Activated CD8-positive, alpha-beta memory T cell treated with anti-CD3 and anti-CD28 coated beads for 1 hour (primary cell): ENCODE results near the gene PRSS56.

Experiments used
- DNase-seq, 2 donors: peaks; one replicate each; pipeline ENCODE4 v3.0.0-alpha.2; 2020; ENCODE audit warnings: low read depth in 1 of 2; ENCODE audit errors: extremely low read depth in 1 of 2

Gene PRSS56

DNA sequence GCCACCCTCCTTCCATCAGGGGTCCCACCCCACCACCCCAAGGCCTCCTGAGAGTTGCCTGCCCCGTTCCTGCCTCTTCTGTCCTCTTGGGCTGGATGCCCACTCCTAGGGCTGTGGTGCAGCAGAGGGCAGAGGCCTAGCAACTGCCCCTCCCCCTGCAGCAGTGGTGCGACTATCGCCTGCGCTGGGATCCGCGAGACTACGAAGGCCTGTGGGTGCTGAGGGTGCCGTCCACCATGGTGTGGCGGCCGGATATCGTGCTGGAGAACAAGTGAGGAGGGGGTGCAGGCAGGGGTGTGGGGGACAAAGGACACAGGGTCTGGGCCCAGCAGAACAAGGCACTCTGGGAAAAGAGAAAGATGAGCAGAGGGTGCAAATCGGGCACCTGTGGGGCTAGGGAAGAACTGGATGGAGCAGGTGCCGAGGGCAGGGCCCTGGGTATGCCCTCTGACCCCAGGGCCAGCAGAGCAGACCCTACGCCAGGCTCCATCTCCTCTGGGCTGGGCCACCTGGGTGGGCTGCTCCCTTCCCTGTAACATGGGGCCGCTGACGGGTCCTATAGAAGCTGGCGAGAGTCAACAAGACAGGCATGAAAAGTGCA, 20.4 kb downstream of the PRSS56 start:
- no peak for DNase-seq

DNA sequence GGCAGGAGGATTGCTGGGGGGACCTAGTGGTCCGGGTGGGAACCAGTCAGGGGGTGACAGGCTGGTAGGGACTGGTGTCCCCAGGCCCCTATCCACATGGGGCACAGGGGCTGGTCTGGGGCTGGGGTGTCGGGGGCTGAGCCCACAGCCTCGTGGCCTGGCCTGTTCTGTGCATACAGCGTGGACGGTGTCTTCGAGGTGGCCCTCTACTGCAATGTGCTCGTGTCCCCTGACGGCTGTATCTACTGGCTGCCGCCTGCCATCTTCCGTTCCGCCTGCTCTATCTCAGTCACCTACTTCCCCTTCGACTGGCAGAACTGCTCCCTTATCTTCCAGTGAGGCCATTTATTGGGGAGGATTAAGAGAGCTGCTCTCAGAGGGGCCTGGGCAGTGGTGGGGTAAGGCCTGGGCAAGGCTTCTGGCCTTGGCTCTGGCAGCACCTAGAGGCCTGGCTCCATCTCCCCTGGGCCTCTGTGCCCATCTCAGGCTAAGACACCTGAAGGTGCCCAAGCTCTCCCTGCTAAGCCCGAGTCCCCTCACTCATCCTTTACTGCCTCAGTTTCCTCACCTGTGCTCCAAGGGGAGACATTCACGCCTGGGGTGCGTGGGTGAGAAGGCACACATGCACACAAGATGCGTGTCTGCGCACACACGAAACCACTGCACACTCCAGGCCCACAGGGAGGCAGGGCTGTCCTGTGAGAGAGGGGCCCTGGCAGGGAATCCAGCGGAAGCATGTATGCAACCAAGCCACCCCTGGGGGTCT, 21.2 kb downstream of the PRSS56 start:
- no peak for DNase-seq

DNA sequence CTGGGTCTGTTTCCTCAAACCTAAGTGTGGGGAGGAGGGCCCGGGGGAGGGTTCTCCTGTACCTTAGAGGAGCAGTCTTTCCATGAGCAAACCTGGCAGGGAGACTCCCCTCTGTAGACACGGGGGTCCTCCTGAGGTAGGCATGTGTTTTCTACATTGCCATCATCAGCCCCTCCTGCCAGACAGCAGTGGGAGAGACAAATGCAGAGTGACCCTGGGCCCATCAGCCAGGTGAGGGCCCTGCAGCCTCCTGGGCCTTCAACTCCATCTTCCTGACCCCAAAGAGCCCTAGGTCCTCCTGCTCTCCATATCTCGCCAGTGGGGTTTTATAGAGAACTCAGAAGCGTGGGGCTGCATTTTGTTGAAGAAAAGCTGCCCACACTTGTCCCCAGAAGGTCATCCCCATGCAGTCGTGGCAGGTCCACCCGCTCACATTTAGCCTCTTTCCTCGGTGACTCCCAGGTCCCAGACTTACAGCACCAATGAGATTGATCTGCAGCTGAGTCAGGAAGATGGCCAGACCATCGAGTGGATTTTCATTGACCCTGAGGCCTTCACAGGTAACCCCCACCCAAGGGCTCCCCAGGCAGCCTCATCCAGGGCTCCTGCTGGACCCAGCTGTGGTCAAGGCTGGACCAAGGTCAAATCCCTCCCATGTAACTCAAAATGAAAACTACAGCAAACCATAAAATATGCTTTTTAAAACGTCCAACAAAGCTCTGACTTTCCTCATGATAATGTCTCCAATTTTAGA, 21.9 kb downstream of the PRSS56 start:
- DNase-seq = no peak

DNA sequence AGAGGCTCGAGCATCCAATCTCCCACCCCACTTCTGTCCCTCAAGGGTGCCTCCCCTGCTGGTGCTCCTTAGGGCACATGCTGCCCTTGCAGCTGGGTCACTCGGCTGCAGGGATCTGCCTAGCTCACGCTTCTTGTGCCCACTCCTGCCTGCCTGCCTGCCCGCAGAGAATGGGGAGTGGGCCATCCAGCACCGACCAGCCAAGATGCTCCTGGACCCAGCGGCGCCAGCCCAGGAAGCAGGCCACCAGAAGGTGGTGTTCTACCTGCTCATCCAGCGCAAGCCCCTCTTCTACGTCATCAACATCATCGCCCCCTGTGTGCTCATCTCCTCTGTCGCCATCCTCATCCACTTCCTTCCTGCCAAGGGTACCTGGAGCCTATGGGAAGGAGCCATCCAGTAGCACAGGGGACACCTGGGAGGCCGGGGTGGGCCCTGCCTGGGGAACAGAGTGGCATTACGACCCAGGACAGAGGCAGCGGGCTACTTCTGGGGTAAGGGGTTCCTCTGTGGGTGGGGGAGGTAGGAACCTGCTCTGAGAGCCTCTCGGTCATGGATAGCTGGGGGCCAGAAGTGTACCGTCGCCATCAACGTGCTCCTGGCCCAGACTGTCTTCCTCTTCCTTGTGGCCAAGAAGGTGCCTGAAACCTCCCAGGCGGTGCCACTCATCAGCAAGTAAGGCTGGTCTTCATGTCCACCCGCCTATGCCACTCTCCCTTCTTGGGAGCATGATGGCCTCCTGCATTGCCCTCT, 22.7 kb downstream of the PRSS56 start:
- no peak for DNase-seq

DNA sequence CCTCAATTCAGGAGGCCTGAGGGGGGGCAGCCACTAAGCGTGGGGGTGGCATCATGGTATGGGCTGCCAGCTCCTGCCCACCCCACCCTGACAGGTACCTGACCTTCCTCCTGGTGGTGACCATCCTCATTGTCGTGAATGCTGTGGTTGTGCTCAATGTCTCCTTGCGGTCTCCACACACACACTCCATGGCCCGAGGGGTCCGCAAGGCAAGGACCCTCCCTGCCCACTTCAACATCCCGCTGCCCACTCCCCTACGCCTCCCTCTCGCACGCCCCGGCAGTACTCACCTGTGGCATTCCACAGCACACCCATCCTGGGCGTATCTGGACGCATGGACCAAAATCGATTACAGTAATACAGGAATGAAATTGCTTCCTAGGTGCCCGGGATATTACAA, 23.3 kb downstream of the PRSS56 start:
- DNase-seq = no peak

DNA sequence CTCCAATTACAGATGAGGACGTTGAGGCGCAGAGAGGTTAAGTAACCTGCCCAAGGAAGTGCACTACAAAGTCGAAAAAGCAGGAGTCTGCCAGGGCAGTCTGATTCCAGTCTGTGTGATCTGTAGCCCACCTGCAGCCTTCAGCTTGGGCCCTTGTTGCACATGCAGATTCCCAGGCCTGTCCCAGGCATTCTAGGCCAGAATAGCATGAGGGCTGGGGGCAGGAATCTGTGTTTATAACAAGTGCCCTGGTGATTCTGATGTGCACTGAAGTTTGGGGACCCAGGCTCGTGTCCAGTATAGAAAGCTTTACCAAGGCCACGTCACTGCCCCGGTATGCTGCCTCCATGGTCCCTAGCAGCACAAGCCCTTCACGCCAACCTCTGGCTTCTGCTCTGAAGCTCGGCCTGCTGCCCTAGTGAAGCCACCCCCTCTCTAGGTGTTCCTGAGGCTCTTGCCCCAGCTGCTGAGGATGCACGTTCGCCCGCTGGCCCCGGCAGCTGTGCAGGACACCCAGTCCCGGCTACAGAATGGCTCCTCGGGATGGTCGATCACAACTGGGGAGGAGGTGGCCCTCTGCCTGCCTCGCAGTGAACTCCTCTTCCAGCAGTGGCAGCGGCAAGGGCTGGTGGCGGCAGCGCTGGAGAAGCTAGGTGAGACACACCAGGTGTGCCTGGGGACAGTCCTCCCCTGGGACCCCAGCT, 23.9 kb downstream of the PRSS56 start:
- no peak for DNase-seq

DNA sequence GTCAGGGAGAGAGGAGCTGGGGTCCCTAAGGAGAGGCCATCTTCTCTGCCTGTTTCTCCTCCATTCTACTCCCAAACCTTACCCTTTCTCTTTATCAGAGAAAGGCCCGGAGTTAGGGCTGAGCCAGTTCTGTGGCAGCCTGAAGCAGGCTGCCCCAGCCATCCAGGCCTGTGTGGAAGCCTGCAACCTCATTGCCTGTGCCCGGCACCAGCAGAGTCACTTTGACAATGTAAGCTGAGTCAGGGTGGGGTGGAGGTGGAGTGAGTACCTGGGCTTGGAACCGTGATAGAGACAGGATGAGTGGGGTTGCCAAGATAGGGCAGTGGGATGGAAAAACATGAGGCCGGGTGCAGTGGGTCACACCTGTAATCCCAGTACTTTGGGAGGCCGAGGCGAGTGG, 24.5 kb downstream of the PRSS56 start:
- DNase-seq = no peak

DNA sequence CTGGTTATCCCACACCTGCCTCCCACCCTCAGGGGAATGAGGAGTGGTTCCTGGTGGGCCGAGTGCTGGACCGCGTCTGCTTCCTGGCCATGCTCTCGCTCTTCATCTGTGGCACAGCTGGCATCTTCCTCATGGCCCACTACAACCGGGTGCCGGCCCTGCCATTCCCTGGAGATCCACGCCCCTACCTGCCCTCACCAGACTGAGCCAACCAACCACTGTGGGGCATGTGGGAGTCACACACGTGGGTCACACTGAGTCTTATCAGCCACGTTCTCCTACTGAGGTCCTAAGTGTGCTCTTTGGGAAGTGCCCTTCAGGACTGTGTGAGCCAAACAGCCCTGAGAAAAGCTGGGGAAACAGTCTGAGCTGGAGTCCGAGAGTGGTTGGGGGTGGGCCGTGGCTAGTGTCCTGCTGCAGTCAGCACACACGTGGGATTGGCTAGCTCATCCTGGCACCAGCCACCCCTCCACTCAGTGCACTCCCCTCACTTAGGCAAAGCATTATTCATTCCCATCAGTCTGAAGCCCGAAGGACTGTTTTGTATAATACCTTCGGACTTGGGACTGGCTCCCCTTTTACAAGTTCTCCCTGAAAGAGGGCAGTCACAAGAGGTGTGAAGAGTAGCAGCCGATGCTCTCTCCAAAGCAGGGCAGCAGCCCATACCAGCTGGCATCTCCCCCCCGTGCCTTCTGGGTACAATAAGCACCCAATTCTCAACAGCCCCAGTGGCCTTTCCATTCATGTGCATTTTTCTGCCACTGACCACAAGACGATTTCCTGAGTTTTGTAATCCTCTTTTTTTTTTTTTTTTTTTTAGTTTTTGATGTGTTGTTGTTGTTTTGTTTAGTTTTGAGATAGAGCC, 25.6 kb downstream of the PRSS56 start:
- no peak for DNase-seq

DNA sequence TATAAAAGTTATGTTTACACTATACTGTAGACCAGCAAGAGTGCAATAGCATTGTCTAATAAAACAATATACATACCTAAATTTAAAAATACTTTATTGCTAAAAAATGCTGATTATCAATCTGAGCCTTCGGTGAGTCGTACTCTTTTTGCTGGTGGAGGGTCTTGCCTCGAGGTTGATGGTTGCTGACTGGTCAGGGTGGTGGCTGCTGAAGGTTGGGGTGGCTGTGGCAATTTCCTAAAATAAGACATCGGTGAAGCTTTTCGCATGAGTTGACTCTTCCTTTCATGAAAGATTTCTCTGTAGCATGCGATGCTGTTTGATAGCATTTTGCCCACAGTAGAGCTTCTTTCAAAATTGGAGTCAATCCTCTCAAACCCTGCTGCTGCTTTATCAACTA, 27.8 kb downstream of the PRSS56 start:
- DNase-seq = no peak

DNA sequence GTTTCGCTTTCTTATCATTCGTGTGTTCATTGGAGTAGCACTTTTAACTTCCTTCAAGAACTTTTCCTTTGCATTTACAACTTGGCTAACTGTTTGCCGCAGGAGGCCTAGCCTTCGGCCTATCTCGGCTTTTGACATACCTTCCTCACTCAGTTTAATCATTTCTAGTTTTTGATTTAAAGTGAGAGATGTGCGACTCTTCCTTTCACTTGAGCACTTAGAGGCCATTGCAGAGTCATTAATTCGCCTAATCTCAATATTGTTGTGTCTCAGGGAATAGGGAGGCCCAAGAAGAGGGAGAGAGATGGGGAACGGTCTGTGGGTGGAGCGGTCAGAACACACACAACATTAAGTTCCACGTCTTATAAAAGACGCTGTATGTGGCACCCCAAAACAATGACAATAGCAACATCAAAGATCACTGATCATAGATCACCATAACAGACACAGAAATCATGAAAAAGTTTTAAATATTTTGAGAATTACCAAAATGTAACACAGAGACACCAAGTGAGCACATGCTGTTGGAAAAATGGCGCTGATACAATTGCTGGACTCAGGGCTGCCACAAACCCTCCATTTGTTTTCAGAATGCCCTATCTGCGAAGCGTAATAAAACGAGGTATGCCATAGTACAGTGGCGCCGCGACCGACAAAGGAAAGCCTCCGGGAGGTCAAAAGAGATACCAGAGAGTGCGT, 29.6 kb downstream of the PRSS56 start:
- DNase-seq = no peak

DNA sequence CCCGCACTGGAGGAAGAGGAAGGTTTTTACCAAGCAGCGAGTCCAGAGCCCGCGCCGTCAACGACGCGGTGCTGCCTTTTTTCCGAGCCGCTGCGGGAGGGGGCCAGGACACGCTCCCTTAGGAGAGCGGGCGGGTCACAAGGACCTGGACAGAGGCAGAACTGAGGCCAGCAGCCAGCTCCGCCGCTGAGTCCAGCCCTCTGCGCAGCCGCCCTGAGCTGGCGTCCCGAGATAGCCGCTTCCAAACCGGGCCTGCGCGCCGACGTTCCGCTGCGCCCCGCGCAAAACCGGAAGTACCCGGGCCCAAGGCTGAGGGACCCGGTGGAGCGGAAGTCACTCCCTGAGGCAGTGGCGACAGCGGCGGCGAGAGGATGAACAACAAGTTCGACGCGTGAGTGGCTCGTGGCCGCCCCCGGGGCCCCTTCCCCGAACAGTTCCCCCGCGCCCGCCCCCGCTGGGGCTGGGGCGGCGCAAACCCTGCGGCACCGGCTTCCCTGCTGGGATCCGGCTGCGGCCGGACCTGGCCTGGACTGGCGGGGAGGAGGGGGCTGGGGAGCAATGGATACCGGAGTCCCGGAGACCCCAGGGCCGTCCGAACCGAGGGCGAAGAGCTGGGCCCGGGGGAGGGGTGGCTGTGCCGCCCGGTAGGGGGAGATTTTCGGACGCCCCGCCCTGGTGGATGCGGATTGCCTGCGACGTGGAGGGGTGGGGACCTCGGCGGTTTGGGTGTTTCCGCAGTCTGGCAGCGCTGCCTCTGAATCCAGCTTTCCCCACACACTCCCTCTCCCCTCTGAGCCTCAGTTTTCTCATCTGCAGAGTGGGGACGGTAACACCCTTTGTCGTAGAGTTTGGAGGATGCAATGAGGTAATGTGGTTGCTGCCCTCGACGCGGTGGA, 30.4 kb downstream of the PRSS56 start, which contains the start of the genes EIF4E2 and TIGD1:
TSS of gene EIF4E2 (plus strand) at position 336 of the 896 bp plus-strand sequence. CDS start at position 372, 36 bp downstream.
TSS of gene TIGD1 (minus strand) at position 204 of the 896 bp plus-strand sequence. CDS start 675 bp downstream, outside the sequence.
- DNase-seq = peak; percentile 73 to 81

DNA sequence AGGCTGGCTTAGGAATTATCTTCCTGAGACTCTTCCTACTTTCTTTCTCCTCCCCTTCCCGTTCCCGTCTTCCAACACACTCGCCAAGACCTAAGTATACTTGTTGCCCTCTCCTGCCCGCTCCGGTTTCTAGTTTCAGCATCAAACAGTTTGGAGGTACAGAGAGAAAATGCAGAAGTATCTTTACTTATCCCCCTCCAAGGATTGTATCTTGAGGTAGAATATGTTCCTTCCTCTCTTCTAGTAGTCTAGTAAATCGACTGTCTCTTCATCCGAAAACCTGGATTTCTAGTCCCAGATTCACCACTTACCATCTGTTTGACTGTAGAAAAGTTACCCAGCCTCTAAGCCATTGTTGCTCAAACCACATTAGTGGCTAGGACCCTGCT, 31.1 kb downstream of the PRSS56 start:
- DNase-seq = no peak

DNA sequence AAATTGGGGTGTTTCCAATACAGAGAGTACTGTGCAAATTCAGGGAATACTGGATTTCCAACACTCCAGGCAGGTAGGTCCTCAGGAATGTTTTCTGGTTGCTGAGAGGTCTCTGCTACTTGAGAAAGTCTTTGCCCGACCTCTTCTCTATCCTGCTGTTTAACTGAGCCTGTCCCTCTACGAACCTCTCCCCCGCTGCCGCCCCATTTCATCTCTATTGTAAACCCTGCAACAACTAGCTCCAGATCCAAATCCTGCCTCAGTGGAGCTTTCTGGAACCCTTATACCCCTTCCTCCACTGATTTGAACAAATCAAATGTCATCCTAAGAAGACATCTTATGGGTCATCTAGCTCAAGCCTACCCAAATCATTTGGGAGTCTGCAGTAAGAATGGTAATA, 31.6 kb downstream of the PRSS56 start:
- no peak for DNase-seq

DNA sequence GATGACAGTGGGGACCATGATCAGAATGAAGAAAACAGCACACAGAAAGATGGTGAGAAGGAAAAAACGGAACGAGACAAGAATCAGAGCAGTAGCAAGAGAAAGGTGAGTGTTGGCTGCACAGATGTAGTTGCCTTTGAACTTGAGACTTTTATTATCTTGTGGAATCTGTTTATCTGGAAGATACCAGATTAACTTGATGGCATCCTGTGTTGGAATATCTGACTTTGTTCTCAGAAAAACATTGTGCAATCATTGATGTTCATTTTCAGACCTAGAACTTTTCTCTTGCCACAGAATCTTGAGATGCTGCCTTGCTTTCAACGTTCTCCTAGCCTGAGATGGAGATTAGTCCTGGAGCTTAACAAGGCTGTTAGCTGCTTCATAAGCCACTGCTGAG, 36.2 kb downstream of the PRSS56 start:
- DNase-seq = no peak

DNA sequence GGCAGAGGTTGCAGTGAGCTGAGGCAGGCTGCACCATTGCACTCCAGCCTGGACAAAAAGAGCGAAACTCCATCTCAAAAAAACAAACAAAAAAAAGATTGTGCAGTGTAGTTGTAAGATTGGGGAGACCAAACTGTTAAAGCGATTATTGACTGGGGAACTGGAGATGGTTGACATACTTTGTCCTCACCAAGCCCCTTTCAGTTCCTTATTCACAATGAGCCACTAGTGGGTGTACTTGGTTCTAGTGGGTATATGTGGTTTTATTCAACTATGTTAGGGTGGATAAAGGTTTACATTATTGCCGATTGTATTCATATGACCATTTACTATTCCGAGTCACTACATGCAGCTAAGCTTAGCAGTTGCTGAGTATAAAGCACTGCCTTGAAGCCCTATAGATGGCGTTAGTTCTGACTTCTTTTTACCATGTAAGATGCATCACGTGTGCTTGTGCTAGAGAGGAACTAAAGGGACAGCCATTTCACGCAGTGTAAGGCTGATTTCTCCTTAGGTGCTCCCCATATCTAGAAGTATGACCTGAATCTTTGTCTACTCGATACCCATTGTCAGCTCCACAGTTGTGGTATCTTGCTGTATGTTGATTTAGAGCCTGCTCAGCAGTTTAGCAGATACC, 42.4 kb downstream of the PRSS56 start:
- DNase-seq = no peak

DNA sequence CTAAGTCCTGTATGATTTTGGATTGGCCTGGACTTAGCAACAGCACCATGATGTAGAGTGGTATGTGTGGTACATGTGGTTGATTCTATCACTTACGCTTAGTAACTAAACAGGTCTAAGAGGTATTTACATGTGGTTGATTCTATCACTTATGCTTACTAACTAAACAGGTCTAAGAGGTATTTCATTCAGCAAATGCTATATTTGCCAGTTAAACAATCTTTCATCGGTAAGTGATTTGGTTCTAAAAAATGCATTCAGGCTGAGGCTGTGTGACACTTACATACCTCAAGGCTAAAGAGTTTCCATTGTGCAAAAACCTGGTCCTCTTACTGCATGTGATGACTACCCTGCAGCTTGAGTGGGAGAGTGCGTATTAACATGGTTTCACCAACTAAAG, 43.4 kb downstream of the PRSS56 start:
- no peak for DNase-seq

DNA sequence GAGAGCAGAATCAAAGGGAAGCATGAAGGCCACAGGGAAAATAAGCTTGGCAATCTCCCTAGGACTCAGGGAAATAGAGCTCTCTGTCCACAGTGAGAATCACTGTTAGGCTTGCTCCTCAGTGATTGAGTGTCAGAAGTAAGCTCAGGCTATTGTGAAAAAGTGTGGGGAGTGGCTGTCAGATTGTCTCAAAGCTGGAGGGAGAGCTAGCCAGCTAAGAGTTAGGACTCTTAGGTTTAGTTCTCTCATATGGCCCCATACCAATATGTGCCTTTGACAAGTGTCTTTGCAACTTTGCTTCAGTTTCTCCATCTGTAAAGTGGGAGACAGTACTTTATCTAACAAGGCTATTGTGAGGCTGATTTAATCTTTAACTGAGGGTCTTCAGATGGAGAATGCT, 47.5 kb downstream of the PRSS56 start:
- no peak for DNase-seq
